ENCODE results near the gene COPA.

Gene COPA

DNA sequence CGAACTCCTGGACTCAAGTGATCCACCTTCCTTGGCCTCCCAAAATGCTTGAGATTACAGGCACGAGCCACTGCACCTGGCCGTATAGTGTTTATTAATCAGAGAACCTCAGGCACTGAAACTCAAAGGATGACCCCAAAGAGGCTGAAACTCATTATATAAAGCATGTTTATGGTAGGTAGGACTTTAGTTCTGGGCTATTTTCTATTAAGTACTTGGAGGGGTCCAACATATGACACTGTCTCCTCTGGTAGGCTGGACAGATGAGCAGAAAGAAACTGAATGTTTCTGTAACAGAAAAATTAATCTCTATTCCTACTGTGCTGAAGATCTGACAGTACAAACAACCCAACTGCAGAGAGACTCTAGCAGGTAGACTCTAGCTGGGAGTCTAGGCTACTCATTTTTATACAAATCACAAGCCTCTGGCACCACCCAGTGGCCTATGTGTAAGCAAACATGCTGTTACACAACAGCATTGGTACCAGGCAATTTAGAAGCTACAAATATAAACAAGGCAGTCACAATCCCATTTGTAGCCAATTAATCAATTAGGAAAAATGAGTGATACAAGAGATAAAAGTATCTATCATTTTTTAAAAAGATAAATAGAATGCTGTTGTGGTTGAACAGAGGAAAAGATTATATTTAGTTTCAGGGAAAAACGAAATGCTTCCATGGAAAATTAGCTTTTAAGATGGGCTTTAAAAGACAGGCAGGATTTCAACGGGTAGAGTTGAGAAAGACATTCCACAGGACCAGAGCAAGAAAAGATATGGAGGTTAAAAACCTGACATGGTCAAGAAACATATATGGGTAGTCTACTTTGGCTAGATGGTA, 91.1 kb downstream of the COPA start:
- H3K27ac ChIP-seq, result no peak overlapping the region
- TF ChIP-seq, protein P1, sequence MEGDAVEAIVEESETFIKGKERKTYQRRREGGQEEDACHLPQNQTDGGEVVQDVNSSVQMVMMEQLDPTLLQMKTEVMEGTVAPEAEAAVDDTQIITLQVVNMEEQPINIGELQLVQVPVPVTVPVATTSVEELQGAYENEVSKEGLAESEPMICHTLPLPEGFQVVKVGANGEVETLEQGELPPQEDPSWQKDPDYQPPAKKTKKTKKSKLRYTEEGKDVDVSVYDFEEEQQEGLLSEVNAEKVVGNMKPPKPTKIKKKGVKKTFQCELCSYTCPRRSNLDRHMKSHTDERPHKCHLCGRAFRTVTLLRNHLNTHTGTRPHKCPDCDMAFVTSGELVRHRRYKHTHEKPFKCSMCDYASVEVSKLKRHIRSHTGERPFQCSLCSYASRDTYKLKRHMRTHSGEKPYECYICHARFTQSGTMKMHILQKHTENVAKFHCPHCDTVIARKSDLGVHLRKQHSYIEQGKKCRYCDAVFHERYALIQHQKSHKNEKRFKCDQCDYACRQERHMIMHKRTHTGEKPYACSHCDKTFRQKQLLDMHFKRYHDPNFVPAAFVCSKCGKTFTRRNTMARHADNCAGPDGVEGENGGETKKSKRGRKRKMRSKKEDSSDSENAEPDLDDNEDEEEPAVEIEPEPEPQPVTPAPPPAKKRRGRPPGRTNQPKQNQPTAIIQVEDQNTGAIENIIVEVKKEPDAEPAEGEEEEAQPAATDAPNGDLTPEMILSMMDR (conservative IDR thresholded peaks at IDR 0.05), result peak; percentile 87
- no peak for TF ChIP-seq ZFX (IDR thresholded peaks at IDR 0.05)

DNA sequence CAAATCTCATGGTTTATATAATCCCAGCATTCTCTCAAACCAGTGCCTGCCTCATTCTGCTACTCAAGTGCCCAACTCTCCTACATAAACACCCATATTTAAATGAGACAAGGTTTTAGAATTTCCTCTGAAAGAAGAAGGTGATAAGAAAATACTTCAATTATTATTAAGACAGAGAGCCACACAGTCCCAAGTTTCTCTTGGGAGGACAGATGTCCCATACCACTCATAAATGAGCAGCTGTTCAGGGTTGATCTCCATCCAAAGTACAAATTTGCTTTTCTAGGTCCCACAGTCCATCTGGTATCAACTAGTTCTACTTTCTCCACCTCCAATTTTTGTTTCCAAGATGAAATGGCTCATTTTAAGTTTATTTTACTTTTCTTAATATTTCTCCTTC, 92.0 kb downstream of the COPA start:
- TF ChIP-seq ZFX (IDR thresholded peaks at IDR 0.05), result no peak
- TF ChIP-seq, protein P1 (conservative IDR thresholded peaks at IDR 0.05), result no peak
- H3K27ac ChIP-seq, result no peak overlapping the region

DNA sequence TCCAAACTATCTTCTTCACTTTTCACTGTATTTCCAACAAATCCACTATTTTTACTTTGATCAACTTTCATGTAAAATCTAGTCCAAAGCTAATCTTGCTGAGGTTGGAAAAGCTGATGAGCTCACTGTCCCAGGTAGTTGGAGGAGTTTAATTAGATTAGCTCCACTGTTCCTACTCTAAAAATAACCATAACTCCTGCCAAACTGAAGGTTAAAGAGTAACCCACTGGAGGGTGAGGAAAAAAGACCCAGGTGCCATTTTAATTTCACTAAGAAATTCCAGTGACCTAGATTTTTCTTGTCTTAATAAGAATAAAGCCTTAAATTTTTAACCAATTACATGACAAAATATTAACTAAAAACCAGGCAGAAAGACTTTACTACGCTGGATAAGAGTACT, 96.0 kb downstream of the COPA start:
- no peak overlapping the region for H3K27ac ChIP-seq
- TF ChIP-seq, protein P1 (conservative IDR thresholded peaks at IDR 0.05), result no peak
- TF ChIP-seq ZFX (IDR thresholded peaks at IDR 0.05), result no peak

DNA sequence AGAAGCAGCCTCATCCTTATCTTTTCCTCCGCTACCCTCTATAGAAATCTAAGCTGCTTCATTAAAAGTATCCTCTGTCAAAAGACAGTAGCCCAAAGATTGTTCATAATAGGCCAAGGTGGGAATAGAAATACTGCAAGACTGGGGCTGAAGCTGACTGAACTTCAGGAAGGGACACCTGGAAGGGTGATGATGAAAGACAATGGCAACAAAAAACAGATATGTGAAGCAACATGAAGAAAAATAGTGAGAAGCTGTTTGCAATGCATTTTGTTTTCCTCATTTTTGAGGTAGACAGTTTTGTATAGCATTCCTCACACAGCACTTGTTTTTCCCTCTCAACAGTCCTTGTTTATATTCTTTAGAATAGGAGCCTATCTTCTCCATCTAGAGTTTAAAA, 97.6 kb downstream of the COPA start:
- TF ChIP-seq, protein P1 (conservative IDR thresholded peaks at IDR 0.05), result no peak
- TF ChIP-seq ZFX (IDR thresholded peaks at IDR 0.05), result no peak
- H3K27ac ChIP-seq, result no peak overlapping the region

DNA sequence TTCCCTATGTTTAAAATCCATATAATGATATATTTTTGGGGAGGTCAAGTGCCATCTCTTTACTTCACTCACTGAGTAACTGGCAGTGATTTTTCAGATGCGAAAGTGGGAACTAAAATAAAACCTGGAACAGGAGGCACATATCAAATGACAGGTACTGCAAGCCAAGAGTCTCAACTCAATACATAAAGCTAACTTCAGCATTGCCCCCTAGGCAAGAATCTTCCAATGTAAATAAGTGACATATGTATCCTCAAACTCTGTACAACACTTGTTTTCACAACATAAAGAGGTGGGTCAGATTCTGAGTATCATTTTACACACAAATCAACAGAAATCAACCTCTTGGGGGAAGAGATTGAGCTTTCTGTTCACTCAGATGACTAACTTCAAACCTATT, 98.8 kb downstream of the COPA start:
- no peak for TF ChIP-seq ZFX (IDR thresholded peaks at IDR 0.05)
- TF ChIP-seq, protein P1 (conservative IDR thresholded peaks at IDR 0.05), result no peak
- no peak overlapping the region for H3K27ac ChIP-seq

DNA sequence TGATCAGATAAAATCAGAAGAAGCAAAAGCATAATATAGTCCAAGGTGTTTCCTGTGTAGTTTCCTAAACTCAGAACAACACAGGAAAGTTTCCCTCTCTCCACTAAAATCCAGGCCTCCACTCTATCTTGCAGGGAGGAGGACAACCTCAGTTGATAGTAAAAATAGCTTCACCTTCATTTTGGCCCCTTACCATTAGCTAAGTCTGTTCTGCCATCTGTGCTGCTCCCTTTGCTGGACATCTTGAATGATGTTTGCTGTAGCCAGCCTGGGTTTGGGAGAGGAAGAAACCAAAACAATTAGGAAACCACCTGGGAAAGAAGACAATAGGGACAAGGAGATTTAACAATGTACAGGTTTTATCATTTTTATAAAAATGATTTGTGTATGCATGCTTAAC, 99.3 kb downstream of the COPA start:
- TF ChIP-seq ZFX (IDR thresholded peaks at IDR 0.05), result no peak
- TF ChIP-seq, protein P1 (conservative IDR thresholded peaks at IDR 0.05), result no peak
- no peak overlapping the region for H3K27ac ChIP-seq

DNA sequence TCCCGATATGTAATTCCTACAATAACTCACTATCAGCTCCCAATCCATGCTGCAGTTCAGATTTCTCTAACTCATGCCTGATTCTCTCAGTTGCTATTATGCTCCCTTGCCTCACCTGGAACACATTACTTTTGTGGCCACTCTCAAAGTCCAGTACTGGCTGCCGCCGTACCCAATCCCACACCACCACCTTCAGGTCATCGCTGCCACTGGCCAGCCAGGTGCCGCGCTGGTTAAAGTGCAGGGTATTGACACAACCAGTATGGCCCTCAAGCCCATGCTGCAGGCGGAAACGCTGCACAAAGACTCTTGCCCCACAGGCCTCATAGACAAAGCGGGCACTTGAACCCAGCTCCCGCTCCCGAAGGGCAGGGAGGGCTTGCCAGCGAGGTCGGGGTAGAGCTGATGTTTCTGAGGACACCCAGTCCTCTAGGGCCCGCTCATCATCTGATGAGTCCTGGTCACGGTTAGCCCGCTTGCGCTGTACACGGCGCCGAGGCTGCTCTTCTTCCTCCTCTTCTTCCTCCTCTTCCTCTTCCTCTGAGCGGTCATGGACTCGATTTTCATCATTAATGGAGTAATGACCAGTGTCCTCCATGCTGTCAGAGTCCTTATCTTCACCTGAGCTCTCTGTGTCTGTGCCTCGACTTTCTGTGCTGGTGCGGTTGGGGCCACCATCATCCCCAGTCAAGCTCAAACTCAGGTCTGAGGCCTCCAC, 103.3 kb downstream of the COPA start:
- TF ChIP-seq, protein P1 (conservative IDR thresholded peaks at IDR 0.05), result no peak
- no peak for TF ChIP-seq ZFX (IDR thresholded peaks at IDR 0.05)
- no peak overlapping the region for H3K27ac ChIP-seq

Data from C4-2B (cell line).